Activated CD4-positive, alpha-beta memory T cell treated with anti-CD3 and anti-CD28 coated beads, Interleukin-2, amount 10 ng/mL, durations not matched to agents 7 days and 5 days (primary cell): ENCODE results near the gene CIT. TPM values are rescaled to one million over a fixed set of nuclear protein-coding genes. Genes with fewer than 3 reads are reported as not detected.
"Not testable (repeated sequence)": the region's sequence is repeated elsewhere in the genome, so short reads cannot be mapped to it uniquely, and the experiment has no call there.

Experiments
- CTCF ChIA-PET: fragments of 350-600 bp; sonication (Branson Sonifier 250); formaldehyde crosslinking; loops from one replicate; lab custom pipeline; 2021; ENCODE audit warnings: antibody characterized with exemption, inconsistent platforms; lab: Charles Lee
- POLR2A ChIA-PET: fragments of 350-600 bp; sonication (Branson Sonifier 250); formaldehyde crosslinking; loops from one replicate; lab custom pipeline; 2021; ENCODE audit warnings: antibody characterized with exemption; lab: Charles Lee
- DNase-seq: peaks from one replicate; pipeline ENCODE4 v3.0.0-alpha.2; 2020
- H3K27ac Mint-ChIP-seq: one replicate; pipeline ENCODE4 v1.8.0; 2021; ENCODE audit warnings: mild to moderate bottlenecking, mixed read lengths
- H3K27me3 Mint-ChIP-seq: one replicate; pipeline ENCODE4 v1.8.0; 2021; ENCODE audit warnings: mixed read lengths
- H3K36me3 Mint-ChIP-seq: one replicate; pipeline ENCODE4 v1.8.0; 2021; ENCODE audit warnings: low read depth, mixed read lengths
- H3K4me1 Mint-ChIP-seq: one replicate; pipeline ENCODE4 v1.8.0; 2021; ENCODE audit warnings: mixed read lengths
- H3K4me3 Mint-ChIP-seq: one replicate; pipeline ENCODE4 v1.8.0; 2021; ENCODE audit warnings: mild to moderate bottlenecking, mixed read lengths
- H3K9me3 Mint-ChIP-seq: one replicate; pipeline ENCODE4 v1.8.0; 2021; ENCODE audit warnings: mixed read lengths
- total RNA-seq, 2 experiments: library from RNA; stranded (reverse); gene quantifications; one replicate each; pipeline ENCODE4 v1.2.3, GENCODE V29; 2021

CIT gene
- total RNA-seq, 2 experiments from 2014 or later = 92.8 to 100 TPM

DNA sequence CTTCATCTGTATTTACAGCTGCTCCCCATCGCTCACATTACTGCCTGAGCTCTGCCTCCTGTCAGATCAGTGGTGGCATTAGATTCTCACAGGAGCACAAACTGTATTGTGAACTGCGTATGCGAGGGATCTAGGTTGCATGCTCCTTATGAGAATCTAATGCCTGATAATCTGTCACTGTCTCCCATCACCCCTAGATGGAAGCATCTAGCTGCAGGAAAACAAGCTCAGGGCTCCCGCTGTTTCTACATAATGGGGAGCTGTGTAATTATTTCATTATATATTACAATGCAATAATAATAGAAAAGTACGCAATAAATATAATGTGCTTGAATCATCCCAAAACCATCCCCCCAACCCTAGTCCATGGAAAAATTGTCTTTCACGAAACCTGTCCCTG is 219.0 kb downstream of the CIT start:
- peaks cover 16% of the 10 kb centered on the region for H3K27me3 Mint-ChIP-seq
- H3K4me3 Mint-ChIP-seq = not testable (repeated sequence)

DNA sequence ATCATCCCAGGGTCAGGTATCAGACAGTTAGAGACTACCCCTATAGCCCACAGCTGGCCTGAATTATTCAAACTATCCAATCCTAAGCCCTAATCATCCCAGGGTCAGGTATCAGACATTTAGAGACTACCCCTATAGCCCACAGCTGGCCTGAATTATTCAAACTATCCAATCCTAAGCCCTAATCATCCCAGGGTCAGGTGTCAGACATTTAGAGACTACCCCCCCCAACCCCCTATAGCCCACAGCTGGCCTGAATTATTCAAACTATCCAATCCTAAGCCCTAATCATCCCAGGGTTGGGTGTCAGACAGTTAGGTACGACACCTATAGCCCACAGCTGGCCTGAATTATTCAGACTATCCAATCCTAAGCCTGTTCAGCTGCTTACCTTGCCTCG is 220.1 kb downstream of the CIT start:
- Mint-ChIP-seq H3K4me1 (peaks cover 10% of the 10 kb centered on the region), H3K9me3 (peaks cover 11% of the 10 kb centered on the region), H3K27me3 (peaks cover 14% of the 10 kb centered on the region)
- H3K4me3 Mint-ChIP-seq, H3K27ac Mint-ChIP-seq, DNase-seq, CTCF ChIA-PET, H3K36me3 Mint-ChIP-seq: not testable (repeated sequence)
- POLR2A ChIA-PET = interaction anchor here (2.5 kb wide), 1 partner anchor 11 kb away, joined by 9 read pairs; the partner anchor contains the start of gene PRKAB1

More for the DNA sequence above, 219.0 kb downstream of the CIT start:
- not testable (repeated sequence) for H3K9me3 Mint-ChIP-seq, H3K27ac Mint-ChIP-seq, DNase-seq, H3K36me3 Mint-ChIP-seq
- H3K4me1 Mint-ChIP-seq = peaks cover 10% of the 10 kb centered on the region
- POLR2A ChIA-PET = interaction anchor here (2.5 kb wide), 1 partner anchor 10 kb away, joined by 9 read pairs; the partner anchor contains the start of gene PRKAB1
- CTCF ChIA-PET = interaction anchor here (1.1 to 2.6 kb wide), 4 partner anchors 10 to 18 kb away, joined by 3 to 19 read pairs (median 4); partner anchors contain the start of gene PRKAB1

DNA sequence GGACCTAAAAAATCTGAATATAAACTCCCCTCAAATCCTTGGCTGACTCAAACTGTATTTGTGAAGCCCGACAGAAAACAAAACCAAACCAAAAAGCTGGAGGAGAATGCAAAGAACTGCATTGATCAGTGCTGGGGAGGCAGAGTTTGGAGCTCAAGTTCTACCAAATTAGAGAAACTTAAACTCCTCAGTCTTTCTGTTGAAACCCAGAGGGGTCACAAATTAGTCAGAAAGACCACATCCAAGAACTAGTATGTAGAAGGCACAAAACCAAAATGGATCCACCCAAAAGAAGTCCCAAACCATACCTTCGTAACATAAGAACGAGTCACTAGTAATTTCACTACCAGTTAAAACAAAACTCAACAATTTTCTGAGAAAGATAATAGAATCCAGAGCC is 224.5 kb downstream of the CIT start:
- H3K4me3 Mint-ChIP-seq = no peak overlapping the region
- H3K9me3 Mint-ChIP-seq = peaks cover 12% of the 10 kb centered on the region
- ChIA-PET CTCF (interaction anchor here (0.6 to 3.8 kb wide), 5 partner anchors 10 to 208 kb away, joined by 3 to 14 read pairs (median 5); partner anchors contain the start of gene PRKAB1), POLR2A (interaction anchor here (1.2 kb wide), 1 partner anchor 9 kb away, joined by 3 read pairs; no protein-coding TSS in a partner anchor)
- peaks cover 8% of the 10 kb centered on the region for H3K36me3 Mint-ChIP-seq
- H3K27me3 Mint-ChIP-seq = peaks cover 7% of the 10 kb centered on the region
- no peak for DNase-seq
- no peaks in the 10 kb centered on the region for H3K4me1 Mint-ChIP-seq
- H3K27ac Mint-ChIP-seq = no peak overlapping the region

DNA sequence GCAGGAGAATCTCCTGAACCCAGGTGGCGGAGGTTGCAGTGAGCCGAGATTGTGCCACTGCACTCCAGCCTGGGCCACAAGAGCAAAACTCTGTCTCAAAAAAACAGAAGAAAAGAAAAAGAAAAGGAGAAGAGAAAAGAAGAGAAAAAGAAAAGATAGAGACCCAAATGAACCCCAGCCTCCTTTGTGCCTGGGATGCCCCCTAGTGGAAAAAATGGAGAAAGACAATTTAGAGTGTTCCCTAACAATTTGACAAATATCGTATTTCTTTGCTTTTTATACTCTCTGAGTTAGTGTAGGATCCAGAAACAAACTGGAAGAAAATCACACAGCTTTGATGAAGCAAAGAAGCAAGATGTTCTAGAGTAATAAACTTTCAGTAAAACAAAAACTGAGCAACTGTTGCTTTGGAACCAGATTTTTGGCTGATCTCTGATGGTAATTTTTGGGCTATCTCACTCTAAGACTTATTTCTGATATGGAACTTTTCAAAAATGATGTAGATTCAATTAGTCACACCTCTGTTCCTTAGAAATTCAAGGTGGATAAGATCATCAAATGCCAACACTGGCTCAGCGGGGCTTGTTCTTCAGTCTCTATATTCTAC is 227.8 kb downstream of the CIT start:
- POLR2A ChIA-PET = no interaction called here

DNA sequence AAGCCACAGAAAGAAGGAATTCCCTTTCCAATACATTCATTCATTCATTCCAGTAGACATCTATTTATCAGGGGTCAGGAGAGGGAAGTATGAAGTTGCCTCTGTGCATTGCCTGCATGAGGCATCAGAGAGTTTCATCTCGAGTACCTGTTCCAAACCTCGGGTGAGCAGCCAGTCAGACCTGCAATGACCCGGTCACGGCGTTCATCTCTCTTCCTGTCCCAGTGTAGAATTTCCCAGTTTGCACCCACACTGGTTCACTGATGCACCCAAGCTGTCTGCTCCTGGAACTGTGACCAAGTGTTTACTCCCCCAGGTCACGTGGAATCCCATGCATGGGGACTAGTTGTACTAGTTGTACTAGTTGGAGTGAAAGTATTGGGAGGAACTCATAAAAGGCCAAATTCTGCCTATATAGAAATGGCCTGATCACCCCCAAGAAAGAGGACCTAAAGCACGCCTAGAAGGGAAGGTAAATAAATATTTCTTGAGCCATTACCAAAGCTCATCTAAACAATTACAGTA is 231.5 kb downstream of the CIT start:
- H3K4me1 Mint-ChIP-seq = no peaks in the 10 kb centered on the region
- CTCF ChIA-PET = no interaction called here
- no peak overlapping the region for H3K27ac Mint-ChIP-seq
- H3K9me3 Mint-ChIP-seq = no peaks in the 10 kb centered on the region
- no peaks in the 10 kb centered on the region for H3K36me3 Mint-ChIP-seq
- H3K4me3 Mint-ChIP-seq = no peak overlapping the region
- H3K27me3 Mint-ChIP-seq = peaks cover 16% of the 10 kb centered on the region
- DNase-seq = no peak
- POLR2A ChIA-PET = no interaction called here

More for the DNA sequence above, 227.8 kb downstream of the CIT start:
- Mint-ChIP-seq H3K4me3 (no peak overlapping the region), H3K4me1 (no peaks in the 10 kb centered on the region), H3K27ac (no peak overlapping the region), H3K27me3 (peaks cover 15% of the 10 kb centered on the region), H3K36me3 (peaks cover 8% of the 10 kb centered on the region), H3K9me3 (peaks cover 12% of the 10 kb centered on the region)
- no peak for DNase-seq
- CTCF ChIA-PET = interaction anchor here (0.8 to 1.7 kb wide), 6 partner anchors 9 to 216 kb away, joined by 3 to 9 read pairs (median 4); partner anchors contain the start of gene PRKAB1

DNA sequence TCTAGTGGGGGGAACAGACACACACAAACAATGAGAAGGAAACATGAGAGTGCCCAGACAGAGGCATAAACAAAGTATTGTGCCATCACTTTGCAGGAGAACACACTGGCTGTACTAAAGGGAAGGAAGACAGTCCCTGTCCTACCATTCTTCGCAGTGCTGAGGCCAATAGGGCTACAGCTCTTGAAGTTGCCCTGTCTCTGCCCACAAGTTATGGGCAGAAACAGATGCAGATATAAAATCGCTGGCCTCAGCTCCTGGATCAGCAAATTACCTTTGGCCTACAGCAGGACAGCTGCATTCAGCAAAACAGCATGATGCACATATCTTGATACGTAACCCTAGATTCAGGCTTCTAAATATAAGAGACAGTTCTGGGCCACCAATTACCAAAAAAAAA is 232.2 kb downstream of the CIT start:
- ChIA-PET CTCF (no interaction called here), POLR2A (no interaction called here)
- DNase-seq = no peak
- Mint-ChIP-seq H3K36me3 (no peaks in the 10 kb centered on the region), H3K27ac (no peak overlapping the region), H3K4me3 (no peak overlapping the region), H3K4me1 (no peaks in the 10 kb centered on the region), H3K27me3 (peaks cover 18% of the 10 kb centered on the region), H3K9me3 (no peaks in the 10 kb centered on the region)

DNA sequence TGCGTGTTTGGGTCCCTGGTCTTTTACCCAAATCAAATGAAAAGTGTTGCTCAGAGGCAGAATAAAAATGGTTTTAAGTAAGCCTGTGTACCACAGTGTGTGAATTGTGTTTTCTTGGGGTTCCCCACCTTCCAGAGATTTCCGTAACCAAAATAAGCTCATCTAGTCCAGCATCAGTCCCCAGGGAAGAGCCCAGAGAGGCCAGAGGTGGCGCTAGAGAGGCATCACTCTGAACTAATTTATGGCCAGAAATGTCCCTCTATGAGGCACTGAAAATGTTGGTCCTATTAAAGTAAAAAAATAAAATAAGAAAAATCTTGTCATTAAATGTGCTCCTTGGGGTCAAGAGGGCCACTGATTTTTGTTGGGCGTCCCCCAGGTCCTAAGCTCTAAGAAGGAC is 234.1 kb downstream of the CIT start:
- Mint-ChIP-seq H3K27me3 (peaks cover 20% of the 10 kb centered on the region), H3K27ac (no peak overlapping the region), H3K4me1 (no peaks in the 10 kb centered on the region), H3K36me3 (no peaks in the 10 kb centered on the region), H3K4me3 (no peak overlapping the region), H3K9me3 (no peaks in the 10 kb centered on the region)
- DNase-seq = no peak
- CTCF ChIA-PET = interaction anchor here (0.6 to 1.7 kb wide), 3 partner anchors 8 to 19 kb away, joined by 3 to 6 read pairs (median 3); no protein-coding TSS in a partner anchor
- POLR2A ChIA-PET = no interaction called here

Other genes with a start within 250 kb of the CIT start
- gene PRKAB1, start 209.2 kb downstream of the CIT start, total RNA-seq = 10 to 100 TPM; 37.5 to 39.8 TPM
- 10 to 100 TPM; 44.6 to 44.7 TPM for gene BICDL1, start 111.9 kb upstream of the CIT start, total RNA-seq
- 10 to 100 TPM; 78.5 to 84.0 TPM for gene RAB35, start 239.4 kb upstream of the CIT start, total RNA-seq